BE2C (cell line): ENCODE results near the gene SLC5A2.
"Not testable (repeated sequence)": the region's sequence is repeated elsewhere in the genome, so short reads cannot be mapped to it uniquely, and the experiment has no call there.

Experiments used
- DNase-seq: peaks from one replicate; pipeline ENCODE4 v3.0.0-alpha.2; 2020
- H3K27me3 ChIP-seq: fragments of 250-450 bp; sonication (Bioruptor Pico); 2 replicates; pipeline ENCODE4 v1.5.1; 2020; ENCODE audit warnings: mild to moderate bottlenecking
- H3K36me3 ChIP-seq: fragments of 250-450 bp; sonication (Bioruptor Pico); 2 replicates; pipeline ENCODE4 v1.5.1; 2020; ENCODE audit warnings: mild to moderate bottlenecking
- H3K4me1 ChIP-seq: fragments of 250-450 bp; sonication (Bioruptor Pico); 2 replicates; pipeline ENCODE4 v1.5.1; 2020
- H3K4me3 ChIP-seq: 2 replicates; pipeline ENCODE4 v1.5.1; 2011; ENCODE audit warnings: low read depth, low read length
- H3K9me3 ChIP-seq: fragments of 250-450 bp; sonication (Bioruptor Pico); 2 replicates; pipeline ENCODE4 v1.5.1; 2020
- CTCF ChIP-seq: IDR thresholded peaks from 2 replicates; pipeline ENCODE4 v1.5.1; 2012; ENCODE audit warnings: mild to moderate bottlenecking, low read depth, low read length

Gene SLC5A2

GRCh38 chr16:31519759-31520431 is 37.0 kb downstream of the SLC5A2 start:
- Histone ChIP-seq H3K4me1 (no peaks in the 10 kb centered on the region), H3K36me3 (no peaks in the 10 kb centered on the region), H3K4me3 (no peak overlapping the region), H3K27me3 (peaks cover 39% of the 10 kb centered on the region), H3K9me3 (no peaks in the 10 kb centered on the region; the same call in 1 of the 2 replicates)
- DNase-seq, result no peak
- TF ChIP-seq CTCF, result no peak

GRCh38 chr16:31521368-31521767 is 38.4 kb downstream of the SLC5A2 start:
- H3K36me3 ChIP-seq, result no peaks in the 10 kb centered on the region
- no peaks in the 10 kb centered on the region for H3K4me1 ChIP-seq
- H3K4me3 ChIP-seq, result no peak overlapping the region
- peaks cover 34% of the 10 kb centered on the region for H3K27me3 ChIP-seq
- no peak for TF ChIP-seq CTCF
- H3K9me3 ChIP-seq, result no peaks in the 10 kb centered on the region; the same call in 1 of the 2 replicates
- no peak for DNase-seq

GRCh38 chr16:31522071-31522470 is 39.1 kb downstream of the SLC5A2 start:
- peaks cover 37% of the 10 kb centered on the region for H3K27me3 ChIP-seq
- no peak overlapping the region for H3K4me3 ChIP-seq
- DNase-seq, result no peak
- no peaks in the 10 kb centered on the region for H3K4me1 ChIP-seq
- no peak for TF ChIP-seq CTCF
- no peaks in the 10 kb centered on the region; the same call in 1 of the 2 replicates for H3K9me3 ChIP-seq
- no peaks in the 10 kb centered on the region for H3K36me3 ChIP-seq

- not testable (repeated sequence) for H3K4me1 ChIP-seq, H3K36me3 ChIP-seq, H3K9me3 ChIP-seq, DNase-seq, H3K4me3 ChIP-seq
- H3K27me3 ChIP-seq, result peaks cover 53% of the 10 kb centered on the region
Observed at GRCh38 chr16:31523768-31524167, 40.8 kb downstream of the SLC5A2 start.

GRCh38 chr16:31525113-31525512 is 42.2 kb downstream of the SLC5A2 start:
- no peak for DNase-seq
- no peak for TF ChIP-seq CTCF
- Histone ChIP-seq H3K27me3 (peaks cover 59% of the 10 kb centered on the region), H3K9me3 (no peaks in the 10 kb centered on the region; the same call in 1 of the 2 replicates), H3K4me3 (no peak overlapping the region), H3K4me1 (no peaks in the 10 kb centered on the region), H3K36me3 (no peaks in the 10 kb centered on the region)

GRCh38 chr16:31527734-31528274 is 44.9 kb downstream of the SLC5A2 start, which contains the start of gene AHSP:
Gene AHSP, plus strand, starts transcription at chr16:31527900. Its CDS starts 240 bp downstream, at chr16:31528140.
- Histone ChIP-seq H3K4me1 (no peaks in the 10 kb centered on the region), H3K4me3 (no peak within 1 kb of the TSS), H3K36me3 (no peaks in the 10 kb centered on the region), H3K27me3 (peaks cover 52% of the 10 kb centered on the region), H3K9me3 (no peaks in the 10 kb centered on the region; the same call in 1 of the 2 replicates)
- no peak for DNase-seq
- no peak for TF ChIP-seq CTCF
